Measurements from ENCODE around the gene GRIK4. TPM values are rescaled to one million over a fixed set of nuclear protein-coding genes. Genes with fewer than 3 reads are reported as not detected.
"Not testable (repeated sequence)": the region's sequence is repeated elsewhere in the genome, so short reads cannot be mapped to it uniquely, and the experiment has no call there.

The GRIK4 gene
- total and polyA plus RNA-seq, 8 donors: 0.06 to 0.31 TPM; not detected in 6

DNA sequence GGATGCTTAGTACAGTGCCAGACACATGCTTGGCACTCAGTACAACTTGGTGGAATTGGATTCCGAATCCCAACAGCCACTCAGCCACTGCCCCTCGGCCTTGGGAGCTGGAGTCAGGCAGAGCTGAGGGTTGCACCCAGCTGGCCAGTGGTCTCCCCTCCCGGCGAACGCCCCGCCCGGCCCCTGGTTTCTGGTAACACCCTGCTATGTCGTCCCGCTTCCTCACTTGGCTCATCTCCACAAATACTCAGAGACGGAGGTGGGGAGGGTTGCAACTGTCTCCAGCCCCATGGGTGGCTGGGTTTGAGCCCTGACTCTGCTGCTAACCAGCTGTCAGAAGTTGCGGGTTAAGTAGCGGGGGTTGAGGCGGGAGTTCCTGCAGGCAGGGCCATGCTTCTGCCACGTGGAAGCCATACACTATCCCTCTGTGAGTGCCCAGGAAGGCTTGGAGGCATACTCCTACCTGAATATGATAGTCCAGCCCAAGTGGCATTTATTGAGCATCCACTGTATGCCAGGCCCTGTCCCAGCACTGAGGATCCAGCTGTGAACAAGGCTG is 67.1 kb downstream of the GRIK4 start:
- no peaks in the 10 kb centered on the region for H3K36me3 ChIP-seq
- intact Hi-C loops (cut with DNase I; ENCODE audit: low total_unique reads): no loop called here
- no peak for DNase-seq
- no peaks in the 10 kb centered on the region for H3K4me1 ChIP-seq
- no peak overlapping the region for H3K4me3 ChIP-seq
- peaks cover 0 to 11% (median 6%) of the 10 kb centered on the region in 4 donors for H3K9me3 ChIP-seq
- H3K27me3 ChIP-seq: peaks cover 0 to 43% (median 6%) of the 10 kb centered on the region in 3 donors
- TF ChIP-seq, protein P1, sequence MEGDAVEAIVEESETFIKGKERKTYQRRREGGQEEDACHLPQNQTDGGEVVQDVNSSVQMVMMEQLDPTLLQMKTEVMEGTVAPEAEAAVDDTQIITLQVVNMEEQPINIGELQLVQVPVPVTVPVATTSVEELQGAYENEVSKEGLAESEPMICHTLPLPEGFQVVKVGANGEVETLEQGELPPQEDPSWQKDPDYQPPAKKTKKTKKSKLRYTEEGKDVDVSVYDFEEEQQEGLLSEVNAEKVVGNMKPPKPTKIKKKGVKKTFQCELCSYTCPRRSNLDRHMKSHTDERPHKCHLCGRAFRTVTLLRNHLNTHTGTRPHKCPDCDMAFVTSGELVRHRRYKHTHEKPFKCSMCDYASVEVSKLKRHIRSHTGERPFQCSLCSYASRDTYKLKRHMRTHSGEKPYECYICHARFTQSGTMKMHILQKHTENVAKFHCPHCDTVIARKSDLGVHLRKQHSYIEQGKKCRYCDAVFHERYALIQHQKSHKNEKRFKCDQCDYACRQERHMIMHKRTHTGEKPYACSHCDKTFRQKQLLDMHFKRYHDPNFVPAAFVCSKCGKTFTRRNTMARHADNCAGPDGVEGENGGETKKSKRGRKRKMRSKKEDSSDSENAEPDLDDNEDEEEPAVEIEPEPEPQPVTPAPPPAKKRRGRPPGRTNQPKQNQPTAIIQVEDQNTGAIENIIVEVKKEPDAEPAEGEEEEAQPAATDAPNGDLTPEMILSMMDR (IDR thresholded peaks at IDR 0.05): no peak
- TF ChIP-seq EP300 (IDR thresholded peaks at IDR 0.05): no peak
- no peak for TF ChIP-seq POLR2AphosphoS5 (IDR thresholded peaks at IDR 0.05)
- no peak for TF ChIP-seq POLR2A (IDR thresholded peaks at IDR 0.05)
- no peak overlapping the region for H3K27ac ChIP-seq
- WGBS, 5 donors: 59 to 74% (median 70%) methylated on average over 14 of the region's 14 CpGs

DNA sequence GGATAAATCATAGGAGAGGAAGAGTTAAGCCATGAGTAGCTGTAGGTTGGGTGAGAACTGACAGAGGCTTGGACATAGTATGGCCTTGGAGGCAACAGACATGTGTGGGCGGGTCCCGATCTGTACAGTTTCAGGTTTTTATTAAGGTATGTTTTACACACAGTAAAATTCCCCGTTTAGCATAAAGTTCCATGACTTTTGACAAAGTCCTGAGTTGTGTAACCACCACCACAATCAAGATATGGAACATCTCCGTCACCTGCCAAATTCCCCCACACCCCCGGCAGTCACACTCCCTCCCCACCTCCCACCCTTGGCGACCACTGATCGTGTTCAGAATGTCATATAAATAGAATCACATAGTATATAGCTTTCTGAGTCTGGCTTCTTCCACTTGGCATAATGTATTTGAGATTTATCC is 68.1 kb downstream of the GRIK4 start:
- DNase-seq: no peak
- Histone ChIP-seq H3K9me3 (peaks cover 0 to 17% (median 10%) of the 10 kb centered on the region in 4 donors), H3K4me3 (no peak overlapping the region), H3K27ac (no peak overlapping the region), H3K27me3 (peaks cover 0 to 38% (median 6%) of the 10 kb centered on the region in 3 donors), H3K4me1 (no peaks in the 10 kb centered on the region), H3K36me3 (no peaks in the 10 kb centered on the region)
- no peak for TF ChIP-seq EP300 (IDR thresholded peaks at IDR 0.05)
- no peak for TF ChIP-seq POLR2A (IDR thresholded peaks at IDR 0.05)
- TF ChIP-seq POLR2AphosphoS5 (IDR thresholded peaks at IDR 0.05): no peak
- TF ChIP-seq, protein P1 (IDR thresholded peaks at IDR 0.05): no peak
- 62 to 72% (median 65%) methylated on average over 7 of the region's 7 CpGs for WGBS, 5 donors
- intact Hi-C loops (cut with DNase I; ENCODE audit: low total_unique reads): no loop called here

- Histone ChIP-seq H3K27ac (no peak overlapping the region), H3K36me3 (no peaks in the 10 kb centered on the region), H3K9me3 (peaks cover 0 to 18% (median 10%) of the 10 kb centered on the region in 4 donors), H3K4me1 (no peaks in the 10 kb centered on the region), H3K4me3 (no peak overlapping the region), H3K27me3 (peaks cover 0 to 42% (median 6%) of the 10 kb centered on the region in 3 donors)
- DNase-seq: no peak
- no peak for TF ChIP-seq EP300 (IDR thresholded peaks at IDR 0.05)
- no peak for TF ChIP-seq POLR2A (IDR thresholded peaks at IDR 0.05)
- TF ChIP-seq, protein P1 (IDR thresholded peaks at IDR 0.05): no peak
- TF ChIP-seq POLR2AphosphoS5 (IDR thresholded peaks at IDR 0.05): no peak
- WGBS, 5 donors: 65 to 77% (median 75%) methylated on average over 4 of the region's 4 CpGs
- intact Hi-C loops (cut with DNase I; ENCODE audit: low total_unique reads): no loop called here
Measured at GRCh38 chr11:120581313-120581712, 69.8 kb downstream of the GRIK4 start.

DNA sequence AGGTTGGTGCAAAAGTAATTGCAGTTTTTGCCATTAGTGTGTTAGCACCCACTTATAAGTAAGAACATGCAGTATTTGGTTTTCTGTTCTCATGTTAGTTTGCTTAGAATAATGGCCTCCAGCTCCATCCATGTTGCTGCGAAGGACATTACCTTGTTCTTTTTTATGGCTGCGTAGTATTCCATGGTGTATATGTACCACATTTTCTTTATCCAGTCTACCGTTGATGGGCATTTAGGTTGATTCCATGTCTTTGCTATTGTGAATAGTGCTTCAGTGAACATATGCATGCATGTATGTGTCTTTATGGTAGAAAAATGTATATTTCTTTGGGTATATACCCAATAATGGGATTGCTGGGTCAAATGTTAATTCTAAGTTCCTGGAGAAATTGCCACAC is 71.0 kb downstream of the GRIK4 start:
- 91 to 97% (median 96%) methylated on average over 3 of the region's 3 CpGs for WGBS, 5 donors
- Histone ChIP-seq H3K27me3 (peaks cover 0 to 44% (median 6%) of the 10 kb centered on the region in 3 donors), H3K9me3 (peaks cover 0 to 18% (median 10%) of the 10 kb centered on the region in 4 donors)
- H3K27ac ChIP-seq; H3K4me3 ChIP-seq; H3K36me3 ChIP-seq; intact Hi-C loops (cut with DNase I; ENCODE audit: low total_unique reads); H3K4me1 ChIP-seq; DNase-seq: not testable (repeated sequence)

GRCh38 chr11:120586072-120586471 is 74.5 kb downstream of the GRIK4 start:
- WGBS, 5 donors: 55 to 64% (median 62%) methylated on average over 3 of the region's 3 CpGs

More at GRCh38 chr11:120586072-120586471, 74.5 kb downstream of the GRIK4 start:
- Histone ChIP-seq H3K27ac (no peak overlapping the region), H3K36me3 (no peaks in the 10 kb centered on the region), H3K9me3 (peaks cover 0 to 18% (median 10%) of the 10 kb centered on the region in 4 donors), H3K27me3 (peaks cover 0 to 35% (median 0%) of the 10 kb centered on the region in 3 donors), H3K4me1 (no peaks in the 10 kb centered on the region), H3K4me3 (no peak overlapping the region)
- DNase-seq: no peak
- intact Hi-C loops (cut with DNase I; ENCODE audit: low total_unique reads): no loop called here
- TF ChIP-seq EP300 (IDR thresholded peaks at IDR 0.05) (no peak), POLR2A (IDR thresholded peaks at IDR 0.05) (no peak), POLR2AphosphoS5 (IDR thresholded peaks at IDR 0.05) (no peak)
- TF ChIP-seq, protein P1 (IDR thresholded peaks at IDR 0.05): no peak
